AG10803 (cell line): ENCODE data around the gene NCKAP5.
A peak's percentile ranks its signal among the peaks of the same experiment; 100 is the strongest.

Experiments
- DNase-seq: peaks from one replicate; pipeline ENCODE4 v3.0.0; 2010; ENCODE audit warnings: low read depth
- H3K4me3 ChIP-seq: 2 replicates; pipeline ENCODE4 v1.5.1; 2011; ENCODE audit warnings: mild to moderate bottlenecking, low read length, control low read depth
- TF ChIP-seq, protein P1 (sequence below): conservative IDR thresholded peaks from 2 replicates; pipeline ENCODE4 v1.5.1; 2011; ENCODE audit warnings: mild to moderate bottlenecking, low read length, control low read depth, inconsistent platforms

The NCKAP5 gene

DNA sequence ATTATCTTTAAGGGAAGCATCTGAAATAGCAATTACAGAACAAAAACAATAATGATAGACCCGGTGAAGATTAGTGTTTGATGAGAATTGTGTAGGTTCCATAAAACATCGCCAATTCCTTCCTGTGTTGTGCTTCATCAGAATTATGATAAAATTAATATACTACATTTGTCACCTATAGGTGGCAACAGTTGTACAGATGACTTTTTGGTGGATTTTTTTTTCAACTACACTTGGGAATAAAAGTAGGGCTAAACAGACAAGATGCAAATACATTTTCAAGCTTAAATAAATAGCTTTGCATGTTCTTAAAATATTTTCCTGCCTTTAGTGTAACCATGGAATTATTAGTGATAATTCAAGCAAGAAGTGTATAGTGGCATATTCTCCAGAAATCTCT, 891.3 kb downstream of the NCKAP5 start:
- TF ChIP-seq, protein P1, sequence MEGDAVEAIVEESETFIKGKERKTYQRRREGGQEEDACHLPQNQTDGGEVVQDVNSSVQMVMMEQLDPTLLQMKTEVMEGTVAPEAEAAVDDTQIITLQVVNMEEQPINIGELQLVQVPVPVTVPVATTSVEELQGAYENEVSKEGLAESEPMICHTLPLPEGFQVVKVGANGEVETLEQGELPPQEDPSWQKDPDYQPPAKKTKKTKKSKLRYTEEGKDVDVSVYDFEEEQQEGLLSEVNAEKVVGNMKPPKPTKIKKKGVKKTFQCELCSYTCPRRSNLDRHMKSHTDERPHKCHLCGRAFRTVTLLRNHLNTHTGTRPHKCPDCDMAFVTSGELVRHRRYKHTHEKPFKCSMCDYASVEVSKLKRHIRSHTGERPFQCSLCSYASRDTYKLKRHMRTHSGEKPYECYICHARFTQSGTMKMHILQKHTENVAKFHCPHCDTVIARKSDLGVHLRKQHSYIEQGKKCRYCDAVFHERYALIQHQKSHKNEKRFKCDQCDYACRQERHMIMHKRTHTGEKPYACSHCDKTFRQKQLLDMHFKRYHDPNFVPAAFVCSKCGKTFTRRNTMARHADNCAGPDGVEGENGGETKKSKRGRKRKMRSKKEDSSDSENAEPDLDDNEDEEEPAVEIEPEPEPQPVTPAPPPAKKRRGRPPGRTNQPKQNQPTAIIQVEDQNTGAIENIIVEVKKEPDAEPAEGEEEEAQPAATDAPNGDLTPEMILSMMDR, result peak; percentile 12; the same call in 1 of the 2 replicates
- no peak overlapping the region for H3K4me3 ChIP-seq
- no peak for DNase-seq

DNA sequence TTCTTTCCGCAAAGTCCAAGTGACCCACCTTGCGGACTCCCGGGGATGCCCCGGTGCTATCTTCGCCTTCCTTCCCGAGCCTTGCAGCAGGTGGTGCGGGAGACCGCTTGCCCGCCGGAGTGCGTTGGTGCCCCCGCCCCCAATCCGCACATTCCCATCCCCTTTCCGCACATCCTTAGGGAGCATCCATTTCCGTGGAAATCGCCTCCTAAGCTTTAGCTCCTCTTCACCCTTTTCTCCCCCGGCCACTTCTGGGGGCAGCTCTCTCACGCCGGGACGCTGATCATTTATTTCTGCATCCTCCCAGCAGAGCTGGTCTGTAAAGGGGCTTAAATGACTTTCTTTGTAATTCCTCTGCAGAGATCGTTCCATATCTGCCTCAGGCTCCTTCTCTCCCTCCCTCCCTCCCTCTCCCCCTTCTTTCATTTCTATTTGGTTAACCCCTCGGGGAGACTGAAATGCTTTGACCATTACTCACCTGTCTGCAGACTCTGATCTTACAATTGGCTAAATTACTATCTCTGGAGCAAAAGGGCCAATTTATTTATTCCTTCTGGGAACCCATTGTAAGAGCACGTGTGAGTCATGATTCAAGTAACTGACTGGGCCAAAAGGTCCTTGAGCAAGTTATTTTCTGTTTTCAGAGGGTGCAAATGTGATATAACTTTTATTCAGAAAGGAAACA, 897.0 kb downstream of the NCKAP5 start:
- TF ChIP-seq, protein P1, result no peak
- H3K4me3 ChIP-seq, result peak overlapping the region; percentile 58
- DNase-seq, result peak; percentile 77

DNA sequence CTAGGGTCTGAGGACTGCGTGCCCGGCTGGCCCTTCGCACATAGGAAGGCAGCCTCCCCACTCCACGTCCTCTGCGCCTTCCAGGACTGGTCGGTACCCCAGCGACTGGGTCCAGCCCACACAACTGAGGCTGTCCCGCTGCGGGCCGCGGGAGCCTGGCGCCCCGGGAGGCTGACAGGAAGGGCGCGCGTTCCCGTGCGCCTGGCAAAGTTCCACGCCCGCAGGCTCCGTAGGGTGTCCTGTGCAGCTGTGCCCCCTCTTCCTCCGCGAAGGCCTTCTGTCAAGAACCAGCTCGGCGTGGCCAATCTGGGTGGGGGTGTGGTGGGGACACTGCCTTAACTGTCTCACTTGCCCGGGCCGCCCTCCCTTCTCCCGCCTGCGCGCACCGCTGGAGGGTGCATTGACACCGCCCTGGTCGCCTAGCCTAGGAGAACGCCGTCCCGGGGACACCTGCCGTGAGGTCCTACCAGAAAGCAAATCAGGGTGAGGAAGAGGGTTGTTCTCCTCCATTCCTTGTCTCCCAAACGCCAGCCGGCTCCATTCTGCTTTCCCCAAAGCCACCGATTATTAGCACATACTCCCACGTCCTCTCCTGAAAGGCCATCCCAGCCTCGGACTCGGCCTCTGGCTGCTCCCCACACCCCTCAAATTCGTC, 897.6 kb downstream of the NCKAP5 start:
- TF ChIP-seq, protein P1, result no peak
- H3K4me3 ChIP-seq, result peak overlapping the region; percentile 58
- no peak for DNase-seq

DNA sequence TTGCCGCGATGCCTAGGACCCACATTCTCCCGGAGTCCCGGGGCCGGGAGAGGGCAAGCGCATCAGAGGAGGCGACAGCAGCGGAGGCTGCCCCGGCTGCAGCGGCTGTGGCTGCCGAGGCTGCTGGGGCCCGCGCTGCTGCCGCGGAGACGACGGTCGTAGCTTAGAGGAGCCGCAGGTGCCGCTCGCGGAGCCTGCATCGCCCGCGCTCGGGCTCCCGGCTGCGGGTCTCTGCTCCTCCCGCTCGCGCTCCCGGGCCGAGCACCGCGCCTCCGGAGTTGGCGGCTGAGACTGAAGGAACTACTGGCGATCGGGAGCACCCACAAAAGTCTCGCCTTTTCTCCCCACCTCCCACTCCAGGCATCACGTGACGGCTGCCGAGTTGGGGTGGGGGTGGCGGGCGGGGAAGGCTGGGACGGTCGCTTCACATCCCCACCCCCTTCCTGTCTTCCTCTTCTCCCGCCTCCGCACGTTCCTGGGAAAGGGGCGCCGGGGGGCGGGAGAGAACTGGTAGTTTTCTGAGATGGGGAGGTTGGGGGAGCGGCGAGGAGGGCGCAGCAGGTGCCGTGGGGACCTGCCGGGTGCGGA, 898.3 kb downstream of the NCKAP5 start, which contains the start of gene LYPD1:
LYPD1 (minus strand) TSS at position 298 of the 588 bp plus-strand sequence; CDS start at position 25, 273 bp downstream.
- TF ChIP-seq, protein P1, result no peak
- DNase-seq, result no peak
- peak within 1 kb of the TSS; percentile 58 for H3K4me3 ChIP-seq

DNA sequence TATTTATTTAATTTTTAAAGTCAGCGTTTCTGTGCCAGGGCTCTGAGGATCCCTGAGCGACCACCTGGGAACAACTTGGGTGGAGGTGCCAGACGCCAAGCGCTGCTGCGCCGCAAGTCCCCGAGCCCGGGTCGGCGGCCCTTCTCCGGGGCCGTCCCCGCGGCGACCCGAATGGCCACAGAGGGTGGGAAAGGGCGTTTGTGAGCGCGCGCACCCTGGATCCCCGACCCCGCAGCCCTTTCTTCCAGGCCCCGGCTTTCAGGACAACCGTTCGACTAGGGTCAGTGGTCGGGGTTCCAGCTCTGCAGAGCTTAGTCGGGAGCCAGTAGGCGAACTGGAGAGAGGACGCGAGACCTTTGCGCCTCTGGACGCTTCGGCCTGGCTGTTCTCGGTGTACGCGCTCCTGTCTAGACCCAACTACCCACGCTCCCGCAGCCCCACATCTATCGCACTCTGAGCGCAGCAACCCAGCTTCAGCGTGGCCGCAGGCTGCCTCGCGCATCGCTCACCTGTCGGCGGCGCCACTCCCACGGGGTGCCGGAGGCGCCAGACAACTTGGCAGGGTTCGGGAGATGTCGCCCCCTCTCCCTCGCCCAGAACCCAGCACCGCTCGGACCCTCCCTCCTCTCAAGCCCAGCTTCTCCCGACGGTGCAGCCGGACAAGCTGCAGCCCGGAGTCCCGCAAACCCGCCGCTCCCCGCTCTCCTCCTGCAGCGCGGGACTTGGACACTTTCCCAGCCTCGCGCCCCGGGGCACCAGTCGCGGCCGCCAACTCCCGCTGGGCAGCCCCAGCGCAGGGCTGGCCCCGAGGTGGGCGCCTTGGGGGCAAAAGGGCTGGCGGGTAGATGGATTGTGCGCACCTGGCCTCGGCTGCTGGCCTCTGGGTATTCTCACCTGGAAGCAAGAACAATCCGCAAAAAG, 899.0 kb downstream of the NCKAP5 start:
- DNase-seq, result no peak
- H3K4me3 ChIP-seq, result peak overlapping the region; percentile 58
- TF ChIP-seq, protein P1, result no peak

DNA sequence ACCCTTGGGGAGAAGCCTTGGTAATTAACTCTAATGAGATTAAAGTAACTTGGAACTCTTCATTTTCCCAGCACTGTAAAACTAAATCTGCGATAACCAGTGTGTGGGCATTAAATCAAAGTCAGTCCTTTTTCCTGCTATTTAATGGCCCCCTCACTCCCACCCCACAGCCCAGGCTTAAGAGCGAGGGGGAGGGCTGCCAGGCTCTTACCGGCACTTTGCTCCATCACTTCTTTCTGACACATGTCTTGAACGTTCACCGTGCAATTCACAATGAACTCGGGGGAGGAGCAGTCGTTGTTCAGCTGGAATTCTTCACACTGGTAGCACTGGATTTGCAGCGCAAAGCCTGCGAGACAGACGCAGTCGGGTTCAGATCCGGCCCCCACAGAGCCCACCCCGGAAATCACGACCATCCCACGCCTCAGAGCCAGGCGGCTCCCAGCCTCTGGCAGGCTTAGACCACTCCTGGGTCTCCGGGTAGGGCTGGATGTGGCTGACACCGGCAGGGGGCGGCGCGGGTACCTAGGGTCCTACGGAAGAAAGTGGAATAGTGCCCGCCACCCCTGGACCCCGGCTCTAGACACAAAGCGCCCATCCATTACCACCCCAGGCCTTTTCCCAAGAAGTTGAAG, 900.0 kb downstream of the NCKAP5 start:
- no peak for DNase-seq
- H3K4me3 ChIP-seq, result no peak overlapping the region
- TF ChIP-seq, protein P1, result no peak
